Hematopoietic multipotent progenitor cell treated with erythropoietin and hydrocortisone succinate and interleukin-3 and kit ligand, for 17 days (in vitro differentiated cells): ENCODE data around the gene CEP128.

Source experiments
- DNase-seq: peaks from one replicate; pipeline ENCODE4 v3.0.0-alpha.2; 2015; ENCODE audit warnings: low spot score

The CEP128 gene

DNA sequence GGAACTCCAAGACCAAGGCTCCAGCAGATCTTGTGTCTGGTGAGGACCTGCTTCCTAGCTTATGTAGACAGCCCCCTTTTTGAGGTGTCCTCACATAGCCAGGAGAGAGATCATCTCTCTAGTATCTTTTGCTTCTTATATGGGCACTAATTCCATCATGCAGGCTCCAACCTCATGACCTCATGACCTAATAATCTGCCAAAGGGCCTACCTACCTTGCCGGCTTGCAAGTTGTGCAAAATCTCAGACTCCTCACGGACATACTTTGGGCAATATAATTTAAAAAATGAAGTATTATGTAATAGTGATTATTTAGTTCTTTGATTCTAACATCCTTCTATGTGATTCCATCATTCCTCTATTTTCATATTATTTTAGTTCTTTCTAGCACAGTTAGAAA lies 397.2 kb downstream of the CEP128 start:
- DNase-seq: no peak

DNA sequence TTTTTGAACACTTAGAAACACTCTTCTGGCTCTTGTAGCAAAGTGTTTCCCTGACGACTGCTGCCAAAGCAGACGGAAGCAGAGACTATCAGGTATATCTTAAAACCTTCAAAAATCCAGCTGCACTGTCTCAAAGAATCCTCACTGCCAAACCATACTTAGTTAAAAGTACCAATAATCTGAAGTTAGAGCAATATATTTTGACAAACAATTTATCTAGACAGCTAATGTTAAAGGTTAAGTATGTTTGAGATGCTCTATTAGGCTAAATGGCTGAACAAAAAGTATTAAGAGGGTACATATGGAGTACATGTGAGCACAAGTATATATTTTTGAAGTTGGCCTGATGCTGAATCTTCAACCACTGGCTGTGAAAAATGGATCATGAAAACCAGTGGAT lies 398.3 kb downstream of the CEP128 start:
- DNase-seq: no peak

DNA sequence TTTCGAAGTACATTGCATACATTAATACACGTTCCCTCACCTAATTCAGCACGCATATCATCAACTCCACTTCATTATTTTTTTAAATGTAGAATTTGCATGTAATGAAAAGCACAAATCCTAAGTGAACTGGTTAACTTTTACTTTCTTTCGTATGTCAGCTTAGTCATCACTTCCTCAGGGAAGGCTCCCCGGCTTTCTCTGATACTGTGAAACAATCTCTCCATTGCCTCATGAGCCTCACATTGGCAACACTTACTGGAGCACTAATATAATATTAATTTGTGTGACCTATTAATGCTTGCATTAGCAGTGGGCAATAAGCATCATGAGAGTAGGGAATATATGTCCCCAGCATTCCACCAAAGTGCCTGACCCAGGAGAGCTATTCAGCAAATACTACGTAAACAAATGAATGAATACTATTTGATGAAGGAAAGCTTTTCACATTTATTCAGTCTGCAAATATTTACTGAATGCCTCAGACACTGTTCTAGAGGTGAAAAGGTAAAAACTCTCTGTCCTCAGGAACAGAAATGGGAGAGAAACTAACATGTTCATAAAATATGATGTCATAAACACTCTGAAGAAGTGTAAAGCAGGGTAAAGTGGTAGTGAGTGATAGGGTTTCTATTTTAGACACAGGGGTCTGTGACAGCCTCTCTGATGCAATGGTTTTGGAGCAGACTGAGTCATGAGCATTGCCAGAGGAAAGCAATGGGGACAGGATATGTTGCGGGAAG lies 402.7 kb downstream of the CEP128 start:
- no peak for DNase-seq

DNA sequence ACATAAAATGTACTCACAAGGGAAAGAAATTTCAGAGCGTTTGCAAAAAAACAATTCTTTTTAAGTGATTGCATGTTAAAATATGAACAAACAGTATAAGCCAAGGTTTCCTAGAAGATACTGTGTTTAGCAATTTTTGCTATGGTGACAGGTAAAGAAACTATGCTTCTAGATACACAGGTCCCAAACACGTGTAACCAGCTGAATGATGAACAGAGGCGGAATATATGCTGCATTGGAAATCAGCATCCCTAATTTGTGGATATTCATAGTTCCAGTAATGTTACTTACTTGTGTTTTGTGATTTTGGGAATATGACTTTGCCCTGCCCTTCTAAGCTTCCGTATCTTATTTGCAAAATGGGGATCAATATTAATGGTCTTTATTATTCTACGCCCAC lies 403.9 kb downstream of the CEP128 start:
- DNase-seq: no peak

DNA sequence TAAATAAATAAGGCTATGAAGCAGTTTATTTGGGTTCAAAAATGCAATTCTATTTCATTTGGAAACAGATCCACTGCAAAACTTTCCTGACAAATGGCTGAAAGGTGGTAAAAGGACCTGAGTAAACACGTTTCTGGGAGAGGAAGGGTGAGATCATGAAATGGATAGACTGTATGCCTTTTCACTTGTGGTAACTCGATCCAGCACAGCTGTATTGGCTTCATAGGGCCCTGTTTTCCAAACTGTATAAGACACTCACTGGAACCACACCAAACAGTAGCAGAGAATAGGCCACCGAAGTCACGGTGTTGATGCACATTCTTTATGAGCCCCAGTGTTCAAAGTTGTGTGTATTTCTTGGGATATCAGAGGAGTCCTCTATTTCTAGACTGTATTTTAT lies 405.1 kb downstream of the CEP128 start:
- DNase-seq: no peak

- DNase-seq: no peak
Observed at GRCh38 chr14:80535171-80535570, 406.4 kb downstream of the CEP128 start.

GRCh38 chr14:80523518-80524117 lies 417.9 kb downstream of the CEP128 start:
- DNase-seq: no peak

GRCh38 chr14:80522936-80523335 lies 418.6 kb downstream of the CEP128 start:
- no peak for DNase-seq

- no peak for DNase-seq
Observed at GRCh38 chr14:80522411-80522810, 419.1 kb downstream of the CEP128 start.

GRCh38 chr14:80521456-80521855 lies 420.1 kb downstream of the CEP128 start:
- no peak for DNase-seq

GRCh38 chr14:80519002-80519401 lies 422.5 kb downstream of the CEP128 start:
- DNase-seq: no peak

DNA sequence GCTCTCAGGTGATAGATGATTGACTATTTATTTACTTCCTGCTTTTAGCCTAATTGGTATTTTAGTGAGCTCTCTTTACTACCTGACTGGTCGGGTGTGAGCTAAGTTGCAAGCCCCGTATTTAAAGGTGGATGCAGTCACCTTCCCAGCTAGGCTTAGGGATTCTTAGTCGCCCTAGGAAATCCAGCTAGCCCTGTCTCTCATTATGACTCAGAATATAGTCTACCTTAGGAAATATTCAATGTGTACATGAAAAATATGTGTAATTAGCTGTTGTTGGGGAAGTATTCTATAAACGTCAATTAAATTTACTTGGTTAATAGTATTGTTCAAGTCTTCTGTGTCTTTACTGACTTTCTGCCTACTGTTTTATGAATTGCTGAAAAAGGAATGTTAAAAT lies 423.4 kb downstream of the CEP128 start:
- DNase-seq: no peak

- DNase-seq: no peak
Observed at GRCh38 chr14:80507292-80507869, 434.2 kb downstream of the CEP128 start.

- no peak for DNase-seq
Observed at GRCh38 chr14:80504781-80505180, 436.8 kb downstream of the CEP128 start.

DNA sequence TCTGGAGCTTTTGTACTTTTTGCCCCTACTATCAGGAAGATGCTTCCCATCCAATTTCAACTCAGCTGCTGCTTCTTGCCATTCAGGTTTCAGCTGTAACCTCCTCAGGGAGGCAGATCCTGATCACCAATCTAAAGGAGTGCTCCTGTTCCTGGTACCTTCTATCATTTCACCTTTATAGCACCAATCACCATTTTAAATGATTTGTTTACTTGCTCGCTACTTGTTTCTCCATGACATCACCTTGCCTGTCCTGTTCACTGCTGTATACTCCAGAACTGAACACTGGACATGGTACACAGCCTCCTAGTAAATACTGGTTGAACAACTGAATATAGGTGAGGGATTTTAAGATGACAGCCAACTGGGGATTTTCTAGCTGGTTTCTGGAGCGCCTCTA lies 443.0 kb downstream of the CEP128 start:
- no peak for DNase-seq

- no peak for DNase-seq
Observed at GRCh38 chr14:80496090-80496489, 445.4 kb downstream of the CEP128 start.

DNA sequence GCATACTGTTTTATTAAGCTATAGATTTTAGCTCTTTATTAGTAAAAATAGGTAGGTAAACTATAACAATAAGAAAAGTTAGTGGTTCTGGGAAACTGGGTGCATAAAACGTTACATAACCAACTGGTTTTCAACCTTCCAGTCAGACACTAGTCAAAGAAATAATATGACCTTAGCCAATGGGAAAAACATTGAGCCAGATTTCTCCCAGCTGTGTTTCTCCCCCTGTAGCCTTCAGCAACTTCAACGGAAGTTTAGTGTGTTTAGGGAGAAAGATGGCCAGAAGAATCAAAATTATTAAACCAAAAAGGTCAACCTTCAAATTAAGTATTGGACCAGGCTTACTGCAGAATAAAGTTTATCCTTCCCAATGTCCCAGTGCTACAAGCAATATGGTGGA lies 446.8 kb downstream of the CEP128 start:
- no peak for DNase-seq

DNA sequence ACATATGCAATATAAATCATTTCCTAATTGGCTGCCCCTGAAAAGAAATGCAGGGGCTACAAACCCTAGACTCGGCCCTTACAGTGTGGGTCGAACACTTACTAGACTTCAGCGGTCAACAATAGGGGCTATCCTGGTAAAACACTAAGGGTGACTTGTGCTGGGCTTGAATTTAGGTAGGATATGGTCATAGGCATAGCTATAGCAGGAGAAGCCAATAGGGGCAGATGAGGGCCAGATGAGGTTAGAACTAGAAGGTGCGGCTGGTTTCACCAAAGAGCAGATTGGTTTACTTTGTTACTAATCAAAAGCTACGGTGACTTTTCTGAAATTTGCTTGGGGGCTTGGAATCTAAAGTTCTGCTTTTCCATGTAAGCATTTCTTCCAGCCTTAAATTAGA lies 447.9 kb downstream of the CEP128 start:
- DNase-seq: no peak

- DNase-seq: no peak
Observed at GRCh38 chr14:80491650-80492049, 449.9 kb downstream of the CEP128 start.

DNA sequence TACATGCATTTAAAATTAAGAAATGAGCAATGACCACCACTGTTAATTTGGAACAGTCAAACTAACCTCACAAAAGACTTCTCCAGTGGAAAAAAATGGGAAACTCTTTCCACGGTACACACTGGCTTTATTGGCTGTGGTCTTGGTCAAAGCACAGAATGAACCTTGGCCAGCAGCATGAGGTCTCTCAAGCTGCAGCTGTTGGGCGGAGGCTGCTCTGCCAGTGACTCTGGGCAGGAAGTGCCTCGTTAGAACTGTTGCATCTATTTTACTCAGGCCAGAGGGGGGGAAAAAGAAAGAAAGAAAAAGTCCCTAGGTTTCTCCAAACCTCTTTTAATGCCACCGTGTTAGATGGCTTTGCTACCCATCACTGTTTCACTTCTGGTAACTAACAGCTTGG lies 450.4 kb downstream of the CEP128 start:
- no peak for DNase-seq

DNA sequence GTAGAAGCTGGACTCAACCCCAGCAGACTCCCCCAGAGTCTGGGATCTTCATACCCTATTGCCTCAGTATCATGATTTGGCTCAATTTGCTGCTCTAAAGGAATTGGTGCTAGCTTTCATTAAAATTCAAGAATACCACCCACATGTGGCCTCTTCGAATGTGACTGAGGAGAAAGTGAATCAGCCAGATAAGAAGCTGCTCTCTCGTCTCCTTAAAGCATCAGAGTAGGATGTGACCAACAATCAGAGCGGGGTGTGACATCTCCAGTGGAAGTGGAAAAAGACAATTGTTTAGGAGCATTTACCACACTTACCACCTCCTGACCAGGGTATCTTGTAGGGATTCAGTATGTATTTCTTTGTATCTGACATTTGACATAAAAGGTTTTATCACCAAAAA lies 452.0 kb downstream of the CEP128 start:
- no peak for DNase-seq

DNA sequence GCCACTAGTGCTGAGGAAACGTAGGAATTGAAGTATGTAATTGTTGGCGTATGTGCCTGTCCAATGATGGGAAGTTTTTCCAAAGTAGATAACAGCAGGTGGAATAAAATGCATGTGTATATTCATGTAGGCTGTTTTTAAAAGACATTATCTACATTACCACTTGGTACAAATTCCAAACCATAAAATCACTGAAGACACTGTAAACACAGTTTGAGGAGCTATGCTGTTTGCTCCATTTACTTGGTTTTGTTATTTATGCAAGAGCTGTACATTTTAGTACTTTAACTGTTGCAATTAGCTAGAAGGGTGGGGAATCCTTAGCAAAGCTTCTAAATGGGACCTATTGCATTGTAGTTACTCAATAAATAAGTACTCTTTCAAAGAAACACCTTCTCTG lies 455.8 kb downstream of the CEP128 start:
- DNase-seq: no peak

- no peak for DNase-seq
Observed at GRCh38 chr14:80483331-80483730, 458.2 kb downstream of the CEP128 start.
